GM18507 (cell line): ENCODE results near the gene PREX1.
"Not testable (repeated sequence)": the region's sequence is repeated elsewhere in the genome, so short reads cannot be mapped to it uniquely, and the experiment has no call there.

Experiments
- DNase-seq: peaks from one replicate; pipeline ENCODE4 v3.0.0; 2011; ENCODE audit warnings: low read depth; ENCODE audit not compliant: insufficient read length; ENCODE audit errors: extremely low spot score
- FAIRE-seq: peaks from 2 replicates; lab custom pipeline; 2011; peaks lifted over from hg19 to GRCh38; lab: Jason Lieb, UNC

The PREX1 gene

DNA sequence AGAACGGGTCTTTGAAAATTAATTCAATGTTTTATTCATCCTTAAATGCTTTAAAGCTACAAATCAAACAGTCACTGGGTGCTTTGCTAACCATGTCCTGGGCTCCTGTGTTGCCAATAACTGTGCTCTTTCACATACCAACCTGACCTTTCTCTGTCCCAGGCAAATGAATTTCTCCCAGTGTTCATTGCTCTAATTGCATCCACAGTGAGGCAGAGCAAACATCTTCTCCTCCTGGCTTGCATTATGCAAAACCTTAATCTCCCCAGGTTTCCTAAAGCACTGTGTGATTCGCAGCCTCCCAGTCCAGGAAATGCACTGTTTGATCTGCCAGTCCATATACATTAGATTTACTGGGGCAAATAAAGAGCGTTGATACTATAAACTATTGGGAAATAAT lies 219.0 kb downstream of the PREX1 start:
- no peak for DNase-seq
- no peak for FAIRE-seq

DNA sequence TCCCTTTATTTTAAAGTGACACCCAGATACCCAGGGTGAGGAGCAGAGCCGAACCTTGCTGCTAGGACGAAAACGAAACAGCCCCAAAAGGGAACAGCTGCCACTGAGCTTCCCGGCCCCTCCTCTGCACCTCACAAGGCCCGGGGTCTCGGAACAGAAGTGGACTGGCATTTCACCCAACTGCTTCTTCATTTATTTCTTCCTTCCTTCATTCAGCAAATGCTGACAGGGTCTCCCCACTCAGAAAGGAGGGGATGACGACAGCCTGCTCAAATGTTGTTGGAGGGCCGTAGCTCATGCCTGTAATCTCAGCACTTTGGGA lies 220.3 kb downstream of the PREX1 start:
- DNase-seq (no peak), FAIRE-seq (no peak)

DNA sequence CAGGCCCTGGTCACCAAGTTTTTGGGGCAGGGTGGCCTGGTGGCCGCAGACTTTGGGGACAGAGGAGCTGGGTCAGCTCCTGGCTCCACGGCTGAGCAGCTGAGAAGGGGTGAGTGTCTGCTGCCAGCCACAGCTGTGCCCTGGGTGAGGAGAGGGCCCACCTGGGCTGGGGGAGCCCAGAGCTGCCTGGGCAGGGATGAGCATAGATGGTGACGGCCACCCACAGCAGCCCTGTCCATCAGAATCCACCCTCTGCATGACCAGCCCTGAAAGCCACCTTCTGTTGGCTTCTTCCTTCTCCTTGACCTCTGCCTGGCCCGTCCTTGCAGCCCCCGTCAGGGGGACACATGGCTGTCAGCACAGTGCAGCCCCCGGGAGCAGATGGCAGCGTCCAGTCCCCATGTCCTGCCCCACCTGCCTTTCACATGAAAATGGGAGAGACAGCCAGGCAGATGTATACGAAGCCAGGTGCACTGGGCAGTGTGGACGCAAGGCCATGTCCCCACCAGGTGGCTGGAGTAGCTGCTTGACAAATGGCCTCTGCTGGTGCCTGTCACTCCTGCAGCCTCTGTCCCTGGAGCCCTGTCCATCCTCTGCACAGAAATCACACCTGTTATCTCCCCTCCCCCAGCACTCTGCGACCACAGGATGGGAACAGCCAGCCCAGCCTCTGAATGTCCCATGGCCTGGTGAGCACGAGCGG lies 220.8 kb downstream of the PREX1 start:
- no peak for FAIRE-seq
- no peak for DNase-seq

DNA sequence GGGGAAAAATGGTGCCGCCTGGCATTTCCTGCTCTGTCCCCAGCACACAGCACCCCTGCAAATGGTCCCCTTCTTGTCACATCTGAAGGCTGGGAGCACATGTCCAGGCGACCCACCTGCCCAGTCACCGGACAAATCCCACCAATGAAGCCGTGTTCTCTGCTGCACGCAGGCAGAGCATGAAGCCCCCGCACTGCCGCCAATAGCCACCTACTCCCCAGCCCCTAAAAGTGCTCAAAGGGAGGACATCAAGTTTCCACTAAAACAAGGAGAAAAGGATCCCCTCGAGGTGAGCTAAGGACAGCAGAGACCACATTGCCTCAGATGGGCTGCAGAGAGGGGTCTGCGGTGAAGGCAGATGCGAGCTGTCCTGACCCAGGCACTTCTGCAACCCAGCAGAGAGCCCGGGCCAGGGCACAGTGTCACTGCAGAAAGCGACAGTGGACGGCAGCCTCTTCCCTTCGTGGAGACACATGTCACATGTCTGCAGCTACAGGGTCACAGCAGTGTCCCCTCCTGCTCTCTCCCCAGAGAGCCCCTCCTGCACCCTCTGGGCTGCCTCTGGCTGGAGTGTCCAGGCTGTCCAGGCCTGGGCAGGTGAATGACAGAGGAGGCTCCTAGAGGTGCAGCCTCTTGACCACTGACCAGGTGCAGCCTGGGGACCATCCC lies 221.5 kb downstream of the PREX1 start:
- no peak for FAIRE-seq
- no peak for DNase-seq

DNA sequence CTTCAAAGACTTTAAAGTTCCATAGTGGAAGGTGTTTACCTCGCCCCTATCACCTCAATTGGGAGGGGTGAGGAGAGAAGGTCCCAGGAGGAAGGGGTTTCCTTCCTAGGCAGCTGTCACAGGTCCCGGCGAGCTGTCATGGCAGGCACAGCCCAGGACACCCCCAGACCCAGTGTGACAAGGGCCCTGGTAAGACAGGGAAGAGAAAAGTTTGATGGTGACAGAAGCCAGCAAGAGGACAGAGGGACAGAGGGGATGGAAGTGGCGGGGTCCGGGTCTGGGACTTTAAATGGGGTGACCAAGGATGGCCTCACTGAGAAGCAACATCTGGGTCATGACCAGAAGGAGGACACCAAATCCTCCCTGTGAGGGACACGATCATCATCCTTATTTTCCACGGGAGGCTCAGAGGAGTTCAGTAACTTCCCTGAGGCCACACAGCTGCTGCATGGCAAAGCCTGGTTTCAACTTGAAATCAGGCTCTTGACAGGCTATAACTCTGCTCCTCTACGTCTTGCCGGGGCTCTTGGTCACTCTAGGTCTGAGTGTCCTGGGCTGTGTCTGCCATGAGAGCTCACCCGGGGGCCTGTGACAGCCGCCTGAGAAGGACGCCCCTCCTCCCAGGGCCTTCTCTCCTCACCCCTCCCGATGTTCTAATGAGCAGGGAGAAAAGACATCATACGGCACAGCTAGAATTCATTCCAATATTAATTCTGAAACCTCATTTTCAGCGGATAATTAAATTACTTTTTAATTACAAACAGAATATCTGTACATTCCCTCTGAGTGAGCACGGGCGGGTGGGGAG lies 222.2 kb downstream of the PREX1 start:
- peak; percentile 49 for FAIRE-seq
- DNase-seq: no peak

DNA sequence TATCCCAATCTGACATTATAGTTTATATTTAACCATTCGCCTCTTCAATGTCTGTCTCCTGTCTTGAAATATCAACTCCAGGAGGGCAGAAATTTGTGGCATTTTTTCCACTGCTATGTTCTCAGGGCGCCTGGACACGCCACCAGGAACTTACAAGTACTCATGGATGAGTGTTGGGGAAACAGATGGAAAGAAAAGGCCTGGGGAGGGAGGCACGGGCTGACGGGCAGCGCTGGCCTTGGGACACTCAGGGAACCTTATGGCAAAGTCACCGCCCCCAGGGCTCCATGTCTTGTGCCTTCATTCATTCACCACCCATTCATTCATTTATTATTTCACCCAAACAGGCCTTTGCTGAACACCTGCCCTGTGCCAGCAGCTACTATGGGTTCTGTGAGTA lies 222.9 kb downstream of the PREX1 start:
- no peak for DNase-seq
- no peak for FAIRE-seq

DNA sequence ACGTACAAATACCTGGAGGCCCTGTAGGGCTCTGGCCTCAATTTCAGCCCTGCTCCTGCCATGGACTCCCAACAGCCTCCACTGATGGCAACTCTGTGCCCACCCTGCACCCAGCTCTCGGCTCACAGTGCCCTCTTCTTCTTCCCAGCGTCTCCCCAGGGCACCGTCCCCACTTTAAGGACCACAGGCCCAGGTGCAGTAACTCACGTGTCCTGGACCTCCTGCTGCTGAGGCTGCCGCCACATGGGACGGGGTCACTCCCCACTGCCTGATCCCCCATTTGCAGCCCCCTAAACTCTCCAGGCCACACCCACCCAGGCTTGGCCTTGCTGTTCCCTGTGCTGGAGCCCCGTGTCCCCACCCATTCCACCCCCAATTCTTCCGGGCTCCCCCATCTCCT lies 223.4 kb downstream of the PREX1 start:
- no peak for DNase-seq
- FAIRE-seq: no peak

DNA sequence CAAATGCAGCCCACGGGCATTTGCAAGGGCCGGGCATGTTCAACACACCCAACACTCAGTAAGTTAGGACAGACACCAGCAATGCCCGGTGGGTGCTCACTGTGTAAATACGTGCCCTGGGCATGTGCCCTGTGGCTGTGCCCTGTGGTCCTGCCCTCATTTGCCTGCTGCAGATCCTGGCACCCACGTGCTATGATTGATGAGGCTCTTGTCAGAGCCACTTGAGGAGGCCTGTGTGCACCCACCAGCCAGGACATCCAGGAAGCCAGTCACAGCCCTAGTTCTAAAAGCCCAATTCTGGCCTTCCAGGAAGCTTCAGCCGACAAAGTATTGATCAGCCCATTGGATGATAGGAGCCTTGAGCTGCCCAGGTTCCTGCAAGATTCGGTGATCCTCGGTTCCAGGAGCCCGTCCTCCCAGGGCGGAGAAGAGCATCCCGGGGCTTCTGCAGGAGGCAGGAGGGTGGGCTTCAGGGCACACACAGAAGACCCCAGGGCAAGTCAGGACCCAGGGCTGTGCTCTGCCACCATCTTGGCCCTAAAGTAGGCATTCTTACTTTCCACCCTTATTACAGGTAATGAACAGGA lies 223.9 kb downstream of the PREX1 start:
- FAIRE-seq: no peak
- DNase-seq: no peak

DNA sequence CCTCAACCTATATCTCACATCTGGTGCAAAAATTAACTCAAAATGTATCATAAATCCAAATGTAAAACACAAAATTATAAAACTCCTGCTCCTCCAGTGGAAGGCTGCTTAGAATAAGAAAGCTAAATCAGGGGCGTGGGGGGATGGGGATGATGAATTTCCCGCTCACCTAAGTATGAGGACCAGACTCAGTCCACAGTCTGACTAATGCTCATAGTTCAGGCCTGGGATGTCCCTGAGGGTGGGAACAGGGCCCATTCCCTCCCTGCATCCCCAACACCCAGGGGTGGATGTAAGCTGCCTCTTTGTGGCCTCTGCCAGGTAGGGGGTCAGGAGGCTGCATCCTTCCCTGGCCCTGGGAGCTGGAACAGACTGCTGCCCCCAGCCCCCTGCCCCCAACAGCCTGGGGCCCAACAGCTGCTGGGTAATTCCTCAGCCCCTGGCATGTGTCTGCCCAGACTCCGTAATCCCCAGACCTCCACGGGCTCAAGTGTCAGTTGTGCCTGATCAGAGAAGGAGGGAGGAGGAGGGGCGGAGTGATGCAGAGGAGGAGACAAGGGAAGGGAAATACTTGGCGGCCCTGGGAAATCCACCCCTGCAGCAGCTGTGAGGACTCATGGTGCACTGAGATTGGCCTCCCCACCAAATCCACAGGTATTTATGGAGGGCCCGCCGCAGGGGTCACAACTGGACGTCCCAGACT lies 224.5 kb downstream of the PREX1 start:
- DNase-seq (no peak), FAIRE-seq (no peak)

DNA sequence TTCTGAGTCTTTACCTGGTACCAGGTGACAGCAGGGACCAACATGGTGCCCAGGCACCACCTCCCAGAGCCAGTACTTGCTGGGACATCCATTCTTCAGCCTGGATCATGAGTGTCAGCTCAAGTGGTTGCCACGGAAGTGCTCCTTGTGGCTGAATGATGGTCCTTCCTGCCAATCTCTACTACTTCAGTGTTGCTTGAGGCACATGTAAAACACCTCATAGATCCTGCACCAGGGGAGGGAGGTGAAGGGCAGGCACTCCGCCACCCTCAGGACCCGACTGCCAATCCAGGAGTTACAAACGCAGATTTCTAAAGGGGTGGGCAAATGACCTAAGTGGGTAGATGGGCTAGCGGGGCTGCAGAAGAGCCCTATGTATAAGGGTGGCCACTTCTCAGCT lies 226.0 kb downstream of the PREX1 start:
- FAIRE-seq (no peak), DNase-seq (no peak)

DNA sequence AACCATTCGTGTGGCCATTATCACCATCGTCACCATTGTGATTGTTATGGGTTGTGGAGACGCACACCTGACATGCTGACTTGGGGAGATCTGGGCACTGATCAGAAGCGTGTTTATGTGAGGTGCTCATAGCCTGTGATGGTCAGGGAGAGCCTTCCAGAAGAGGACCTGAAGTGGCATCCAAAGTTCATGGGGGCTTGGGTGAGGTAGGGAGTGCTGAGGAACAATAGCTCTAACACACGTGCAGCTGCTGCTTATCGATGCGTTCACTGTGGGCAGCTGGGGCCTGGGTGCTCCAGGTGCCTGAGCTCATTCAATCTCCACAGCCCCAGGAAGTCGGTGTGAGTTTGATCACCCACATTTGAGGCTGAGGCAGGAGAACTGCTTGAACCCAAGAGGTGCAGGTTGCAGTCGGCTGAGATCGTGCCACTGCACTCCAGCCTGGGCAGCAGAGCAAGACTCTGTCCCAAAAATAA lies 227.3 kb downstream of the PREX1 start:
- DNase-seq (no peak), FAIRE-seq (no peak)

DNA sequence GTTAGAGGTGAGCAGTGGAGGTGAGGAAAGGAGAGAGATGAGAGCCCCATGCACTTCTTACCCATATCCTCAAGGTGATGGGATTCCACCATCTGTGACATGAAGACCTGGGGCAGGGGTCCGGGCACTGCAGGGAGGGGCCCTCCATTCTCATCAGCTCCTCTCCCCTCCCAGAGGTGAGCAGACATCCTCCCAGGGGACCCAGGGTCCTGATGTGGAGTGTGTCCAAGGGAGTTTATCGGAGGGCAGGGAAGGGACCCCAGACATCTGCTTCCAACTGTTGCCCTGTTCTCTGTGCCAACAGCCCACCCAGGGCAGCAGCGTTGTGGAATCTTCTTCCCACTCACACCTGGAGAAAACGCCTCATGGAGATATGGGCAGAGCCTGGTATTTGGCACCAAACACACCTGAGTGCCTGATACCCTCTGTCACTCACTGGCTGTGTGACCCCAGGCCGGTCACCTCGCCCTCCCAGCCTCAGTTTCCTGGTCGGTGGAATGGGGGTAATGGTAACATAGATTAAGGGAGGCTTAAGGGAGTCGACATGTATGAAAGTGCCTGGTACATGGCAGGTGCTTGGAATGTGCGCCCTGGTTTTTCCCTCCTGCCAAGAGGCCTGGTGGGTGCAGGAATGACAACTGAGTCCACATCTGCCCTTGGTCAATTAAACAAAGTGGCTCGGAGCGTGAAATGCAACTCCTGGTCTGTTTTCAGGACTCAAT lies 227.9 kb downstream of the PREX1 start:
- no peak for FAIRE-seq
- no peak for DNase-seq

DNA sequence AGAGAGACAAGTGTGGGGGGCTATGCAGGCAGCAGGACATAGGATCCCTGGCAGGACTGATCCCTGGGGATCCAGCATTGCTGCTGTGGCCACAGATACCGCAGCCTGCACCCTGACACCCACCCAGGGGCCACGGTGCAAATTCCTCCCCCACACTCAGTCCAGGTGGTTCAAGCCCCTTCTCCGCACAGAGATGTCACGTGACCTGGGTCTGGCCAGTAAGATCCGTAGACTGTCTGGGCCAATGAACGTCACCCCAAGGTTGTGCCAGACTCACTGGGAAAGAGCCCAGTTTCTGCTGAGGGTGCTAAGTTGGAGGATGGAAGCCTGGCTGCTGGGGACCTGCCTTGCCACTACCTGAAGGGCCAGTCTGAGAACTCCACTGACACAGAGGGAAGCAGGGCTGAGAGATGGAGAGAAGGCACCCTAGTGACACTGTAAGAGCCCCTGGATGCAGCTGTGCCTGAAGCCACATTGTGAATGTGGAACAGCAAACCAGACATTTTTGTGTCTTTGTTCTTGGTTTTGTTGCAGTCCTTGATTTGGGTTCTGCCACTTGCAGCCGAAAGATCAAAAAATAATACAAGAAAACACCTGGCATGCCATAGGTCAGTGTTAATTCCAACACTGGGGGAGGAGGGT lies 228.6 kb downstream of the PREX1 start:
- no peak for DNase-seq
- no peak for FAIRE-seq

DNA sequence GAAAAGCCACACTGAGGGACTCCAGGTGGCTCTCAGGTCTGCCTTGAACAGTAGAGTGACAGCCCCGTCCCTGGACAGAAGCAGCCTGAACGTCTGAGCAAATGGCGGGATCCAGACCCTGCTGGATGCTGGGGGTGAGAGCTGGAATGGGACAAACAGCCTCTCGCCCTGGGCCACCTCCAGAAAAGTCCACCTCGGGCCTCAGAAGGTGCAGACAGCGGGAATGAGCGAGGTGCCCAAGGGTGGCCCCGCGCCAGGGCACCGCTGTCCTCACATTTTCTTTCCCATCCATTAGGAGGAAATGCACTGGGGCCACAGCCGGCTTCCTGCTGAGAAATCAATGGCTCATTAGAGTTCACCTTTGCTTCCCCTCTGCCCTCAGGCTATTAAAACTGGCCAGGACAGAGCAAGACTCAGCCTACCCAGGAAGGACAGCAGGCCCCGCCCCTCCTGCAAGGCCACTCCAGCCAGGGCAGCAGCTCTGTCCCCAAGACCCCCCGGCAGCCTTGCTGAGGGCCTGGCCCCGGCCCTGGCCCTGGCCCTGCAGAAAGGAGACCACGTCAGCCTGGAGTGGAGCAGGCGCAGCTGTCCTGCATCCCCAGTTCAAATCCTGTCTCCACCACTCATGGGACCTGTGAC lies 229.4 kb downstream of the PREX1 start:
- DNase-seq, FAIRE-seq: not testable (repeated sequence)

DNA sequence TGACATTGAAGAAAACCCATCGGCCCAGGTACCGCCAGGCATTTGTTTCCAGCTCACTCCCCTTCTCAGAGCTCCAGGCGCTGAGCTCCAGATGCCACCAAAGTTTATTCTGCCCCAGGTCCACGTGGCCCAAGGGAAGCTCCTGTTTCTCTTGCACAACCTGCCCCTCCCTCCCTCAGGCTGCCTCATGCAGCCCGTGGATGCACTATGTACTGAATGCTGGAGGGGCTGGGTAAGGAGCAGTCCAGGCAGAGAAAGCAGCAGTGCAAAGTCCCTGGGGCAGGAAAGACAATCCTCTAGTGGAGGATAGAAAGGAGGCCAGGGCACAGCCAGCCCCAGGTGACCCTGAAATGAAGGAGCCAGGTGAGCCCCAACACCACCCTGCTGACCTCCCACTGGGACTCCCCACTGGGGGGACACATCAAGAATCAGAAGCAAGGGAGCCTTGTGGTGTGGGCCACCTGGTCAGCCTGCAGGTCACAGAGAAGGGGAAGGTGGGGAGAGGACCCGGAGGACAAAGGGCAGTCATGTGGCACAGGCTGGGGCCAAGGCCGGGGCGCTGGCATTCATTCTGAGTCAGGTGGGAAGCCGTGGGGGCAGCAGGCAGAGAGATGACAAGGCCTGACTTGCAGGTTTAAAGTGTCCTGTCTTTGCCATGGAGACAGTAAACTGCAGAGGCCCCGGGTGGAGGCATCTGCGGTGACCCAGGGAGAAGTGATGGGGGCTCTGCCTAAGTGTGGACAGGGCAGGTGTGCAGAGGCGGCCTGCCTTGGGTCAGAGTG lies 230.1 kb downstream of the PREX1 start:
- FAIRE-seq (no peak), DNase-seq (no peak)

DNA sequence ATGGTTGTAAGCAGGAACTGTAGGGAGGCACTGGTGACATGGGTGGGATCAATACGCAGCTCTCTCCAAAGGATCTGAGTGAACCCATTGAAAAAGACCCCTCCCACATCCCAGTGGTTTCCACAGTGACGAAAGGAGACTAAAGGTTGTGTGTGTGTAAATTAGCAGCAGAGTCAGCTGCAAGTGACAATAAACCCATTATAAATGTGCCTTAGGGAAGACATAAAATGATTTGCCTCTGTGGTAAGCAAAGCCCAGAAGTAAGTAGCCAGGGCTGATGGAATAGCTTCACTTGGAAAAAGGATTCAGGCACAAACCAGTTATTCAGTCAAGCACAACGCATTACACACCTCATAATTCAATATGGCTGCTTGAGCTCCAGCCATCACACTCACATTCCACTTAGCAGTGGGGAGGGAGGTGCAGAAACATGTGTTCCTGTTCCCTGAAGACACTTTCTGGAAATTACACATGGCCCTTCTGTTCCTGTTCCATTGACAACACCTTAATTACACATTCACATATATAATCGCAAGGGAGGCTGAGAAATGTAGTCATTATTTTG lies 231.4 kb downstream of the PREX1 start:
- FAIRE-seq (no peak), DNase-seq (no peak)
